Pancreas (tissue), 10 donors: ENCODE measurements around the gene GAGE13. TPM values are rescaled to one million over a fixed set of nuclear protein-coding genes. Genes with fewer than 3 reads are reported as not detected.
"Not testable (repeated sequence)": the region's sequence is repeated elsewhere in the genome, so short reads cannot be mapped to it uniquely, and the experiment has no call there.

Experiments
- ATAC-seq, 4 donors: fragments of 200-7000 bp; cut with Tn5 transposase; one replicate each; pipeline versions ENCODE4 v1.8.0 to v1.9.1; 2020; ENCODE audit warnings: mild to moderate bottlenecking in 4 of 4, moderate library complexity in 4 of 4
- DNase-seq, 6 donors: peaks; one replicate each; pipeline ENCODE4 v3.0.0-alpha.2; 2020
- FAIRE-seq: peaks from 2 replicates; lab custom pipeline; 2012; peaks lifted over from hg19 to GRCh38; lab: Jason Lieb, UNC
- H3K27ac ChIP-seq, 4 donors: fragments of 200-600 bp; sonication (generic); 1 replicate in 3 of 4; 2 replicates in 1 of 4; pipeline versions ENCODE4 v1.5.0 to v1.8.0; 2020
- H3K27me3 ChIP-seq, 4 donors: fragments of 200-600 bp; one replicate each; pipeline ENCODE4 v1.8.0; 2021
- H3K36me3 ChIP-seq, 3 donors: fragments of 200-600 bp; sonication (generic) in 1 of 3; one replicate each; pipeline versions ENCODE4 v1.5.0 to v1.8.0; 2020 to 2021
- H3K4me1 ChIP-seq, 3 donors: fragments of 200-600 bp; one replicate each; pipeline ENCODE4 v1.8.0; 2021
- H3K4me3 ChIP-seq, 4 donors: fragments of 200-600 bp; sonication (generic) in 2 of 4; one replicate each; pipeline versions ENCODE4 v1.5.0 to v1.8.0; 2020 to 2021
- H3K9me3 ChIP-seq, 4 donors: fragments of 200-600 bp; one replicate each; pipeline ENCODE4 v1.8.0; 2021
- CTCF ChIP-seq, 4 donors: fragments of 200-600 bp; sonication (generic) in 3 of 4; IDR thresholded peaks; one replicate each; pipeline versions ENCODE4 v1.5.0 to v1.8.0; 2021; ENCODE audit warnings: antibody characterized with exemption in 4 of 4
- WGBS, 2 donors: extraction: QIAGEN DNeasy Blood & Tissue Kit; methylation state at CpG; one replicate each; pipeline ENCODE4 v1.1.7; 2013; 5-methylcytosine and 5-hydroxymethylcytosine counted together
- intact Hi-C, 3 donors: fragments of 100-400 bp; cut with DNase I; formaldehyde crosslinking; loops; one replicate each; pipeline versions ENCODE4 v1.11.1 to v1.14.2; 2022
- polyA plus RNA-seq, 2 donors: library from polyadenylated mRNA; stranded (reverse); fragments of 200-250 nt; gene quantifications; one replicate each; pipeline ENCODE4 v1.2.3, GENCODE V29; 2013
- total RNA-seq, 6 donors: library from RNA; stranded (reverse); fragmentation: NEBNext Ultra II Directional in 4 of 6; extraction: Animal tissue kit (Norgen Biotek cat#: 25700) in 4 of 6; gene quantifications; one replicate each; pipeline versions ENCODE4 v1.2.1 to v1.2.4, GENCODE V29; 2021 to 2023
- donor health status: healthy with polysubstance abuse.
- donor health status: DM: no; HTN: no; CAD: no; lungs with moderate emphysema.
- donor health status: DM: no; HTN: no; CAD: no.
- donor health status: control.
- donor health status: control.
- donor health status: Bipolar disorder and iron deficiency.
- donor health status: DM: yes; HTN: yes; CAD: no.
- donor health status: DM: no; HTN: no; CAD: no.
- donor health status: DM: no; HTN: no; CAD: no.
- donor health status: DM: yes; HTN: yes; CAD: no.

The GAGE13 gene
- total and polyA plus RNA-seq, 8 donors: not detected

- no peaks in the 10 kb centered on the region for H3K36me3 ChIP-seq
- ATAC-seq (no peak), DNase-seq (no peak), FAIRE-seq (no peak)
- H3K27me3 ChIP-seq: peaks cover 0 to 6% (median 0%) of the 10 kb centered on the region in 4 donors
- H3K4me1 ChIP-seq: no peaks in the 10 kb centered on the region
- no peak overlapping the region for H3K27ac ChIP-seq
- no peak for TF ChIP-seq CTCF (IDR thresholded peaks at IDR 0.05)
- H3K9me3 ChIP-seq: no peaks in the 10 kb centered on the region
- H3K4me3 ChIP-seq: no peak overlapping the region
- intact Hi-C loops: no loop called here
- WGBS, 2 donors: 60 to 80% methylated on average over 1 of the region's 1 CpG
These were observed 43.7 kb upstream of the GAGE13 start for GRCh38 chrX:49287665-49288064.

DNA sequence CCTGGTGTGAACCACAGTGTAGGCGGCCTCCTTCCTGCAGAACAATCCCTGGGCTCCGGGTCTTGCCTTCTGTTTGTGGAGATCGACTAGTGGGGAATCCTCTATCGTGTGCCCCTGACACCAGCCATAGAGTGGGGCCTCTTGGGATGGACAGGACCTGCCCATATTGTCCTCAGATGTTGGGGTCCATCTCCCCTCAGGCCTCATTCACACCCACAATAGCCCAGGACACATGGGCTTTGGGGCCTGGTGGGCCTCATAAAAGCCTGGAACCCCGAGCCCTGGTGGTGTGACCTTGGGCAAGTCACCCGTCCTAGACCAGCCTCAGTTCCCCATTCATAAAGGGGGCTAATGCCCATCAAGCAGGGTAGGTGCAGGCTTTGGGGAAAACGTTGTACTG is 41.2 kb upstream of the GAGE13 start:
- Histone ChIP-seq H3K27ac (no peak overlapping the region), H3K4me1 (no peaks in the 10 kb centered on the region), H3K36me3 (no peaks in the 10 kb centered on the region), H3K4me3 (no peak overlapping the region), H3K9me3 (no peaks in the 10 kb centered on the region), H3K27me3 (peaks cover 0 to 6% (median 0%) of the 10 kb centered on the region in 4 donors)
- no peak for ATAC-seq
- DNase-seq: no peak
- FAIRE-seq: no peak
- 48 to 56% methylated on average over 7 of the region's 7 CpGs for WGBS, 2 donors
- TF ChIP-seq CTCF (IDR thresholded peaks at IDR 0.05): no peak
- intact Hi-C loops: no loop called here

GRCh38 chrX:49291615-49292337 is 39.6 kb upstream of the GAGE13 start:
- H3K4me3 ChIP-seq: no peak overlapping the region
- H3K4me1 ChIP-seq: no peaks in the 10 kb centered on the region
- ATAC-seq: peak; percentile 77 to 90 (median 88)
- WGBS, 2 donors: 13 to 24% methylated on average over 11 of the region's 11 CpGs
- TF ChIP-seq CTCF (IDR thresholded peaks at IDR 0.05): peak; percentile 41 to 66 (median 56)
- peak in 5 of 6 donors; percentile 27 to 84 (median 65) for DNase-seq
- FAIRE-seq: no peak
- intact Hi-C loops: no loop called here
- no peak overlapping the region for H3K27ac ChIP-seq
- no peaks in the 10 kb centered on the region for H3K36me3 ChIP-seq
- H3K27me3 ChIP-seq: peaks cover 0 to 4% (median 0%) of the 10 kb centered on the region in 4 donors
- no peaks in the 10 kb centered on the region for H3K9me3 ChIP-seq

- no peaks in the 10 kb centered on the region for H3K36me3 ChIP-seq
- FAIRE-seq: no peak
- DNase-seq: peak in 2 of 6 donors; percentile 40 to 76
- H3K4me3 ChIP-seq: no peak overlapping the region
- 65 to 71% methylated on average over 16 to 17 of the region's 17 CpGs for WGBS, 2 donors
- no peak overlapping the region for H3K27ac ChIP-seq
- no peaks in the 10 kb centered on the region for H3K4me1 ChIP-seq
- no peaks in the 10 kb centered on the region for H3K9me3 ChIP-seq
- no peak for ATAC-seq
- TF ChIP-seq CTCF (IDR thresholded peaks at IDR 0.05): no peak
- peaks cover 0 to 4% (median 0%) of the 10 kb centered on the region in 4 donors for H3K27me3 ChIP-seq
- intact Hi-C loops: no loop called here
These were observed 38.7 kb upstream of the GAGE13 start for GRCh38 chrX:49292400-49293362.

DNA sequence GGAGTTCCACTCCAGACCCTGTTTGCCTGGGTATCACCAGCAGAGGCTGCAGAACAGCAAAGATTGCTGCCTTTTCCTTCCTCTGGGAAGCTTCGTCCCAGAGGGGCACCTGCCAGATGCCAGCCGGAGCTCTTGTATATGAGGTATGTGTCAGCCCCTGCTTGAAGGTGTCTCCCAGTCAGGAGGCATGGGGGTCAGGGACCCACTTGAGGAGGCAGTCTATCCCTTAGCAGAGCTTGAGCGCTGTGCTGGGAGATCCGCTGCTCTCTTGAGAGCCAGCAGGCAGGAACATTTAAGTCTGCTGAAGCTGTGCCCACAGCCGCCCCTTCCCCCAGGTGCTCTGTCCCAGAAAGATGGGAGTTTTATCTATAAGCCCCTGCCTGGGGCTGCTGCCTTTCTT is 32.1 kb upstream of the GAGE13 start:
- H3K4me1 ChIP-seq, DNase-seq, H3K4me3 ChIP-seq, intact Hi-C loops, ATAC-seq, H3K27ac ChIP-seq, FAIRE-seq, H3K36me3 ChIP-seq, H3K9me3 ChIP-seq: not testable (repeated sequence)
- H3K27me3 ChIP-seq: peaks cover 0 to 11% (median 0%) of the 10 kb centered on the region in 4 donors
- WGBS, 2 donors: 72 to 87% methylated on average over 5 of the region's 5 CpGs
